GM18520 (cell line): ENCODE data around the gene FAM20C.

ENCODE experiments used
- ATAC-seq: cut with Tn5 transposase; IDR thresholded peaks from one replicate; pipeline ENCODE4 v1.9.1; 2021; ENCODE audit not compliant: unreplicated experiment

Gene FAM20C

DNA sequence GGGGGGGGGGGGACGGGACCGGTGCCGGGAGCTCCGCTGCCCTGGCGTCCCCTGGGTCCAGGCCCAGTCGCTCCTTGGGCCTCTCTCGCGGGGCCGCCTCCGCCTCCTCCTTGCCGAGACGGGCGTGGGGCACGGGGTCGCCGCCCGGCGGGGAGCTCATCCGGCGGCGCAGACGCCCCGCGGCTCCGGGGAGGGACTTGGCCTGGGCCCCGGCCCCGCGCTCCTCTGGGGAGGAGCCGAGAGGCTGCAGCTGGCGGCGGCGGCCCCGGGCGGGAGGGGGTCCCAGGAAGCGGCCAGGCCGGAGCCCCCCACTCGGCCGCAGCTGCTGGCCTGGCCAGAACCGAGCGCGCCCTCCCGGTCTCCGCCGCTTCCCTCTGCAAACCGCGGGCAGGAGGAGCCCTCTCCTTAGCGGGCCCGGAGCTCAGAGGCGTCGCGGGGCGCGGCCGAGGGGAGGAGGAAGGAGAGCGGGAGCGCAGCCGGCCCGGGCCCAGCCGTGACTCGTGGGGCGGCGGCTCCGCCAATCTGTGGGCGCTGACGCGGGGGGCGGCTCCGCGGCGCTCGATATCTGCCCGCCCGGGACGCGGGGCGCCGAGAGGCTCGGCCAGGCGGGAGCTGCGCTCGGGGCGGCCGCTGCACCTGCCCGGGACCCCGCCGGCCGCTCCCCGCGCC is at the start of gene FAM20C:
FAM20C (plus strand) TSS at position 591 of the 669 bp plus-strand sequence. CDS start 629 bp downstream, outside the sequence.
- ATAC-seq = no peak

DNA sequence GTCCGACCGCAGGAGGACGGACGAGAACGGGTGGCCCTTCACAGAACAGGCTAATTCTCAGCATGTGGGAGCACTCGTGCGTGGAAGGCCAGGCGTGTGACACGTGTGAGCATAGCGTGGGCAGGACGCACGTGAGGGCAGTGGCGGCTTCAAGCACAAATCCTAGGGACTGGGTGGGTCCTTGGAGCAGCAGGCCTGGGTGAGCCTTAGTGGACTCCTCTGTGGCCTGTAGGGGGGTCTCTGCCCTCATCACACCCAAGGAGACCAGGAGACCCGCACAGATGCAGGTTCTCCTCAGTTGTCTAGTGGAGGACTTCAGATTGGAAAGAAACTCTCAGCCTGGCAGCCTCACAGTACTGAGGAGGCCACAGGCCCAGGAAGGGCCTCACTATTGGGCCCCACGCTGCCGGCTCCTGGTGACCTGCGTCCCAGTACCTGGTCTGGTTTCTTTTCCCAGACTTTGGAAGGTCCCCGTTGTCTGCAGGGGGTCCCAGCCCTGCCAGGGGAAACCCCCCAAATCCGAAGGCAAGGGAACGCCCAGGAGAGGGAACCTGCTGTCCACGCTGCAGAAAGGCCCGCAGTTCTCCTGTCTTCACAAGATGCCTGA is 49.1 kb upstream of the FAM20C start:
- ATAC-seq = no peak

DNA sequence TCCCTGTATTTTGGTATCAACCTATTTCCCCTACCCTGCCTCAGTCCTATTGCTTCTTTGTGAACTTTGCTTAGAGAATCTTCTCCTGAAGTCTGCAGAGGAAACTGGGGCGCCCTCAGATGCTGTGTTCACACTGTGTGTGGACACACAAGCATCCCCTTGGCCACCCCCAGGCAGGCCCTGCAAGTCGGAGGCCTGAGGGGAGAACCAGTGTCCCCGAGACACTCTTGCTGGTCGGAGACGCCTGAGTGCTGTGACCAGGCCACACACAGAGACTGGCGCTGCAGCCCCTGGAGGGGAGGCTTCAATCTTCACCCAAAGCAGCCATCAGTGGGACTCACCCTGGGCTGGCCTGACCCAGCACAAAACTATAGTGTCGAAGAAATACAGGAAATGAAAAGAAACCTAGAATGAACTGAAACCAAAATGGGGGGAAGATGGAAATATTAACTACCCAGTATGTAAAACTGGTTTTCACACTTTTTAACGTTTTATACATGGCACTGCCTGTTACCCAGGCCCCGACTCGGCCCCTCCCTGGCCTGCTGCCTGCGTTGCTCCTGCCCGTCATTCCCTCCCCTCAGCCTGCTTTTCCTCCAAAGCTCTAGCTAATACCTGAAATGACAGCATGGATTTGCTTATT is 48.4 kb upstream of the FAM20C start:
- no peak for ATAC-seq

DNA sequence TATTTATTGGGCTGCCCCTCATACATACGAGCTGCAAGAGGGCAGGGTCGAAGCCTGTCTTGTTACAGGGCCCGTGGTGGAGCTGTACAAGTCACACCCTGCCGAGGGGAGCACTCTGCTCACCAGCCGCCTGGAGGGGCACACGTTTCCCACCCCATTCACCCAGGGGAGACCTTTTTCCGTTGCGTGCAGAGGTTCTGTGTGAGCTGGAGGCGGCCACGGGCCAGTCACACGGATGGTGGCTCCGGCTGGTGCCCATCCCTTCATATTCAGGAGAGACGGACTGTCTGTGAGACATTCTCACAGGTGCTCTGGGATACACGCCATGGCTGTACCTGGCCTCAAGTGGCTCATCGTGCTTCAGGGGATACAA is 47.9 kb upstream of the FAM20C start:
- no peak for ATAC-seq

DNA sequence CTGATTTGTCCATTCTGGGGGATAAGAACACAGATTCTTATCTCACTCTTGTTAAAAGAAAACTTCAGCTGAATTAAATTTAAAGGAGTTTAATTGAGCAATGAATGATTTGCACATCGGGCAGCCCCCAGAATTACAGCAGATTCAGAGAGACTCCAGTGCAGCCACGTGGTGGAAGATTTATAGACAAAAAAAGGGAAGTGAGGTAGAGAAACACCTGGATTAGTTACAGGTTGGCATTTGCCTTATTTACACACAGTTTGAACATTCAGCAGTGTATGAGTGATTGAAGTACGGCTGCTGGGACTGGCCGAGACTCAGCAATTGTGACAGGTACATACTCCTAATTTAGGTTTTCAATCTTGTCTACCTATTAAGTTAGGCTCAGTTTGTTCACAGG is 46.5 kb upstream of the FAM20C start:
- ATAC-seq = no peak

DNA sequence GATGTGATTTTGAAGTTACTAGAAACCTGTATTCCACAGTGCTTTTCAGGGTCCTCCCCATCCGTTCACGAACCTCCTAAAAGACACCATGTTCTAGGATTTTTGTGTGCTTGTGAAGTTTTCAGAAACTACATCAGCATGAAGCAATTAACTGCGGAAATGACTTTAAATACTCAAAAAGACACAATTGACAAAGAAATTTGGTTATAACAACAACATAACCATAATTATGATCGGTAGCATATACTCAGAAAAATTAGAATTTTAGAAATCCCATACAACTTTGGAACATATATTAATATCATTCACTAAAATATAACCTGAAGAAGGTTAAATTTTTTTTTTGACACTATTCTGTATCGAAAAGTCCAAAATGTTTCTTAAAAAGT is 43.8 kb upstream of the FAM20C start:
- ATAC-seq = no peak

DNA sequence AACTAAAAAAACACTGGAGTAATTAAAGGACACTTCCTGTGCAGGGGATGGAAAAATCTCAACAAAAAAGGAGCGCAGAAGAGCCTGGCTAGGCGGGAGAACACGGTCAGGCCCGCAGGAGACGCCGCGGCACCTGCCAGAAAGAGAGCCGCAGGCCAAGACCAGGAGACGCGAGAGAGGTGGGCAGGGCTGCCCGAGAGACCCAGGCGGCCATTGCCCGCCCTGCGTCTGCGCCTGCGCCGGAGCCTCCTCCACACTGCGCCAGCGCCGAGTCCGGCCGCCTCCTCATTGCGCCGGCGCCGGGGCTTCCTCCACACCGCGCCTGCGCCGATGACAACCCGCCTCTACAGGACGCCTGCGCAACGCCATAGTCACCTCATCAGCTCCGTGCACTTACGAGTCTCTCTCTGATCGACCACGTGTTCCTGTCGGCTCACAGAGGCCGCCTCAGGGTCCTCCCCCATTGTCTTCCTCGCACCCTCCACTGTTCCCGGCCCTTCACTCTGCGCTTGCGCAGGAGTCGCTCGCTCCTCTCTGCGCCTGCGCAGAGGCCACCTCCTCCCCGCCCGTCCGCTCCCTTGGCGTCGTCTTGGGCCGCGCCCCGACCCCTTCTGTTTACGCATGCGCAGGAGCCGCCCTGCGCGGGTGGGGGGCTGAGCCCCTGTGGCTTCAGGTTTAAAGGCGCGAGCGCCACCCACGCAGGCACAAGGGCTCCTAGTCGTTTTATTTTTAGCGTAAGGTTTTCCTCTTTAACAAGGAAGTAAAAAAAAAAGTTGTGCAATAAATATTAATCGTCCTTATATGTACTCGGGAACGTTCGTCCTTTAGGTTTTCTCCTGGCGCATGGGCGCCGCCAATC is 43.2 kb upstream of the FAM20C start:
- peak; percentile 98 for ATAC-seq

DNA sequence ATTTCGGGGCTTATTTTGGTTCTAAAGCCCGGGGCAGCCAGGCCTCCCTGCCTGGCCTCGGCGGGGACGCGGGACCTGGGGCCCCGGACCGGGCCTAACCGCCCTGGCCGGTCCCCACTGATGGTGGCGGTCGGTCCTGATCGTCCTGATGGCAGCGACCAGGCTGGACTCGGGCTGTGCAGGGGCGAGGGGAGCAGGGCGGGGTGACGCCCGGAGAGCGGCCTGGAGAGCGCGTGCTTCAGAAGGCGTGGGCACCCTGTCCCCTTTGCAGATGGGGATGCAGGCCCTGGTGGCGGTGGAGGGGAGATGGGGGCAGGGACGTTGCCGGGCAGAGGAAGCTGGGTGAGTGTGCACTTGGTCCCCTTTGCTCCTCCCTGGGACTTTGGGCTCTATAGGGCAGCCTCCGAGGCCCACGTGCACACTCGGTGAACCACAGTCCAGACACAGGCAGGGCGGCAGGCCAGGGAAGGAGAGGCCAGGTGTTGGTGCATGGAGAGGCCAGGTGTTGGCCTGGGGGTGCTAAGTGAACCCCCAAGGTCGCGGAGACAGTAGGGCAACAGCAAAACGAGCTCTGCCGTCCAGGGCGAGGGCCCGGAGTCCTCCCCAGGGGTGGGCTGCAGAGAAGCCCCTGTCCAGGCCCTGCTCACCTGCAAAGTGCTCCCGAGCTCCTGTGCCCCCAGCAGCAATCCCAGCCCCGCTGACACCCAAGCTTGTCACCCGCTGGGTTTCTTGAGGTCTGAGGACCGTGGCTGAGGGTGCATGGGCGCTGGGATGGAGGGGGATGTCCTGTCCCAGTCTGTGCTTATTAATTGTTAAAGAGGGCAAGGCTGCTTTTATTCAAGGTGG is 42.4 kb upstream of the FAM20C start:
- no peak for ATAC-seq

DNA sequence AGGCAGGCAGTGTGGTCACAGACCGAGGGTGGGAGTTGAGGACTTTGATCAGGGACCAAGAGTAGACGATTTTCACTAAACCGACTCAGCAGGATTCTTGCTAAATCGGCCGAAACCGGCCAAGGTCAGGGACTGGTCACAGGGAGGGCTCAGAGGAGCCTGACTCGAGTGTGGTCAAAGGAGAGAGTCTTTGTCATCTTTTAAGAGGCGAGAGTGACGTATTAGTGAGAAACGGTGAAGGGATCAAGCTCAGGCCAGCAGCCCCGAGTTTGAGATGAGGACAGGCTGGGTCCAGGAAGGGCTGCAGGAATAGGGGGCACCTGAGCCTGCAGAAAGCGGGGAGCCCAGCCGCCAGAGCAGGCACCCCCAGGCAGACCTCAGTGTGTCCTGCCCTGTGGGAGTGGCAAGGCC is 41.6 kb upstream of the FAM20C start:
- no peak for ATAC-seq

DNA sequence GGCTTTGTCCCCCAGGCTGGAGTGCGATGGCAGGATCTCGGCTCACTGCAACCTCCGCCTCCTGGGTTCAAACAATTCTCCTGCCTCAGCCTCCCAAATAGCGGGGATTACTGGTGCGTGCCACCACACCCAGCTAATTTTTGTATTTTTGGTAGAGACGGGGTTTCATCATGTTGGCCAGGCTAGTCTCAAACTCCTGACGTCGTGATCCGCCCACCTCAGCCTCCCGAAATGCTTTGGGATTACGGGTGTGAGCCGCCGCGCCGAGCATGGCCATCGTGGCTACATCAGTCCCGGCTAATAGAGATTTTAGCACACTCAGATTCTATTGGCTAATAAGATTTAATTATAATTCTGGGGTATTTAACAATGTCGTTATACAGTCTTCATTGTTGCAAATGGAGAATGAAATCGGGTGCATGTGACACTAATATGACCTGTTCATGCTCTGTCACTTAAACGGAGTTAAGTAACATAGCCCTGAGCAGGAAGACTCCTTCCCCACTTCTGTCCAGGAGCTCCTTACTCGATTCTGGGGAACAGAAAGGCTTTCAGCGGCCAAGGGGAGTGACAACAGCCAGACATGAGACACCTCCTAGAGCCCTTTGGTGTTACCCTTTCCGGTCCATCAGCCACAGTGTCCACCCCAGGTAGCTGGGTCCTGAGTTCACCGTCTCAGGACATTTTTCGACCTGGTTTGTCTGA is 40.9 kb upstream of the FAM20C start:
- no peak for ATAC-seq

DNA sequence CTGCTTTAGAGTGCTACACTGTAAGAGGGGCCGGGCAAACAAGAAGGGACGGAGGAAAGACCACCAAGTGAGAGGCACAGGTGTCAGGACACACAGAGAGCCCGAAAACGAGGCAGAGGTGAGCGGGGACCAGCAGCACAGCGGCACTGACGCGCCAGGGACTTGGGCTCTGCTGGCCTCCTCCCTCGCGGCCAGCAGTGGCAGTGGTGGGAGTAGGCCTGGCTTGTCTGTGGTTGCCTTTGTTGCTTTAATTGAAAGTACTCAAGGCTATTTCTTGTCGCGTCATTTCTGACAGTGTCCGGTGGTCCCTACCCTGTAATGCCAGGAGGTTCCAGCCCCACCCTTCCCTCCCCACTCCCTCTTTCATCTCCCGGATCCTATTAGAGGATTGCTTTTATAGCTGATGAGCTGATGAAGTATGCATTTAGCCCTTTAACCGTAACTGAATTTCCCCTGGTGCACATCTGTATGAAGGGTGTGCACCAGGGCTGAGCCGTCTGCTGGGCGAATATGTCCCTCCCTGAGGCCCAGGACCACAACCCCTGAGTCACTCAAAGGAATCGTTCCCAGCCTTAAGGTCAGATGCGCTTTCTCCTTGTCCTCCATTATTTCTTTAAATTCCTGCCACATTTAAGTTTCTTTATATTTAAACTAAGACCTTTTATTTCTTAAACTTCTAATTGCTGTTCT is 39.5 kb upstream of the FAM20C start:
- ATAC-seq = no peak

DNA sequence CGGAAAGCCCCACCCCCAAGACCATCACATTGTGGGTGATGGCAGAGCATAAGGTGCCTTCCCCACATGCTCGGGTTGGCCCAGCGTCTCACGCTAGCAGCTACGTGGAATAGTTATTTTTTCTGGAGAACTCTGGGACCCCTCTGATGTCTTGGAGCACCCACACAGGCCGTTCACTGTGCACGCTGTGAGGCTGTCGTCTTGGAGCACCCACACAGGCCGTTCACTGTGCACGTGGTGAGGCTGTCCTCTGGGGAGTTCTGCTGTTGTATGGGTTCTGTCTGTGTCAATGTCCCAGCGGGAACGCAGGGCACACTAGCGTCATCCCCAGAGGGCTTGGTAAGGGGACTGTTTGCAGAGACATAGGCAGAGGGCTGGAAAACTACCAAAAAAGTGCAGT is 38.8 kb upstream of the FAM20C start:
- ATAC-seq = no peak

DNA sequence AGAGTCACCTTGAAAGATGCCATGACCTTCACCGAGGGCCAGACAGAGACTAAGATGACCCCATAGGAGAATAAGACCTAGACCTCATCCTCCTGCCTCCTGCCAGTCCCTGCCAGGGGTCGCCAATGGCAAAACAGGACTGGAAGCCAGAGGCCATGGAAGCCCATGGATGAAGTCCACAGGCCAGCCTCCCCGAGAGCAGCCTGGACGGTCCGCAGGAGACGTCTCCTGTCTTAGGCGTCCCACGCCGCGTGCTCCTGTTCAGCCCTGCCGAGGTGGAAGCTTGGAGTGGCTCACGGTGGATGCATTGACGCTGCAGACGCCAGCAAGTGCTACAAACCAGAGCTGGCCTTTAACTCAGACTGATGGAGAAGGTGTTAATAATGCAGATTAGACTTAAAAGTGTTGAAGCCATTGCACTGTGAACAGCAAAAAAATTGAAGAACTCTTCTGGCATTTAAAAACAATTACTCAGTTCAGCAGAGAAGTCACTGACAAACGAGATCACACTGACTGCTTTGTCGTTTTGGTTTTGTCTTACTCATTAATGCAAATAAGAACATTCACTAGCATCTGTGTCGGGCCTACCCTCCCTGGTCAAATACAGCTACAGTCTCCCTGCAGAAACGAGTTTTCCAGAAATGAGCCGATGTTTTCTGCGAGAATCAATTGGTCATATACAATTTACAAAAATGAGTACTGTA is 38.1 kb upstream of the FAM20C start:
- ATAC-seq = no peak

DNA sequence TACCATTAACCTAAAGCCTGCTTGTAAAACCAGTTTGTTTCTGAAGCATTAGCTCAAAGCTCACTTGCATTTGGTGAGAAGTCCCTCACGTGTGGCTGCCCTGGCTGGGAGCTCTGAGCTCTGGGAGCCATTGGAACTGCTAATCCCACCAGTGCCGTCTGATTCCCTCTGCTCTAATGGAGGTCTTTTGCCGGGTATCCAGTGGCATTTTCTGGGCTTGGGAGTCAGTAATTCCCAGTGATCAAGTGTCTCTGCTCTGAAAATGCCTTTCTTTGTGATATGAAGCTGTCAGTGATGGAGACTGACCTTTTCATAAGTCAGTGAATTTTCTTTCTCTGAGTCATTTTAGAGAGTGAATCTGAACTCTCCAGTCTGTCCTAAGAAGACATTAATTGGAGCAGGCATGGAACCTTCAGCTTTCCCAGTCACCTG is 36.9 kb upstream of the FAM20C start:
- ATAC-seq = no peak

DNA sequence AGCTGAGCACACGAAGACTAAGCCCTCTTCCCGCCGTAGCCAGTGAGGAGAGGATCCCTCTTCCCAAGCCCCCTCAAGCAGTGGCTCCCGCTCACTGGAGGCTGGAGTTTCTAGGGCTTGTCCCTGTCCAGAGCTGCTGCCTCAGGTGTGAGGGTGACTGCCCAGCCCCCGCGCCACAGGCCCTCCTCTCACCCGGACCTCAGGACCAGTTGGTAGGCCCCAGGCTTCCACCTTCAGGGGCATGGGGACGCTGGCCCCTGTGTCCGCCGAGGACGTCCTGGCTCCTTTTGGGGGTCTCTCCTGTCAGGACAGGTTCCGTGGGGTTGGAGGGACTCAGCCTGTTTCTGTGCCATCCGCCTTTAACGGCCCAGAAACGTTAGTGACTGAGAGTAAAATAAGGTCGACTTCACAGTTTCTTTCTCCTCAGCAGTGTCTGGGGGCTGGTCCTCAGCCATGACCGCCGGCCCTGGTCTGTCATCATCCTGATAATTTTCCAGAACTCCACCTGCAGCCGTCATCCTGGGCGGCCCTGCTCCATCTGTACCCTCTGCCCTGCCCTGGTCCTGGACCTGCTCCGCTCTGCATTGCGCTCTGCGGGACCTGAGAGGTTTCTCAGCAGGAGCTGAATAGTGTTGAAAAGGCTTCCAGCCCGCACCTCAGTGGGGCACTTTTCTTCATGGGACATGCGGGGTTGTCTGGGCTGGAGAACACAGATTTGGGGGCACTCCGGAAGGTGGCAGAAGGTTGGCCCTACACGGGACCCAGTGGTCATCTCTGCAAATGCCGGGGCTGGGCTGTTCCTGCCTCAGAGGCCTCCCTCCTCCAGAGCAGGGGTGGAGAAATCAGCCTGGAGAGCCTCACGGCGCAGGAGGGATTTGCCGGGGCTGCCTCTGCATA is 36.0 kb upstream of the FAM20C start:
- ATAC-seq = no peak

DNA sequence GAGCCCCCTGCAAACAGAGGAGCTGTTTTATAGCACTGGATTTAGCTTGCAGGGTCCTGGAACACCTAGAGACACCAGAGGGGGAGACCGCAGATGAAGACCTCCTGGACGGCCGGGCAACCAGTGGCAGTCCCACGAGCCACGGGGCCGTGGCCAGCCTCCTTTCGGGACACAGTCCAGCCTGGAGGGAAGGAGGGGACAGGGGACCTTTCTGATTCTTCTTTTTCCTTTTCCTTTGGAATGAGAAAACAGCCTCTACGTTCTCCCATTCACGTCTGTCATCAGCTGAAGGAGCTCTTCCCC is 35.4 kb upstream of the FAM20C start:
- no peak for ATAC-seq

DNA sequence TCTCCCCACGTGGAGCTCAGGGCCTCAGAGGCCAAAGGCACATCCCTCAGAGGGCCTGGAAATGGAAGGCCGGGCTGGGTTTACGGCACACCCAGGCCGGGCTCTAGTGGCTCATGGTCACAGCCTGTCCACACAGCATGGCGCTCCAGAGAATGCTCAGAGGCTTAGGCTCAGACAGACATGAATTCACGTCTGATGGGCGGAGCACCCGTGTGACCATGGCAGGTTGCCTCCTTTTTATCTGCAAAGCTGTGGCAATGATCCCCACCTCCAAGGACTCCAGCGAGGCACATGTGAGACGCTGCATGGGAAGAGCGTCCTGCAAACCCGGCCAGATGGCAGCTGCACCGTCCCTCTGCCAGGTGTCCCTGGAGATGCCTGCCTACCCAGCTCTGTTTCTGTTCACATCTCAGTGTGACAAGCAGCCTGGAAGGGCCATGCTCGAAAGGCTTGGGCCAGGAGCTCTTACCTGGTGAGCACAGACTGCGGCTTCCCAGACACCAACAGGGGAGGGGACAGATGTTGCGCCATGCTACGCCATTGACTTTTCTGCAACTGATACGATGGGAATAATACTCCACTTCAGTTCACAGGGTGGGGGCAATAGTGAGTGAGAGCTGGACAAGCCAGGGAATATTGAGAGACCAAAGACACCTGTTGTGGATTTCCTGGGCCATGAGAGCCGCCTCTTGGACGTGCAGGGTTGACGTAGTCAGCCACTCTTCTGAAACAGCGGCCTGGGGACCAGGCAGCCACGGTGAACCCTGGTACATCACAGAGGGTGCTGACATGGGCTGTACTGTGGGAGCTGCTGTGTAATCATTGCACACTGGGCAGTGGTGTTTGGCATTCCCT is 34.4 kb upstream of the FAM20C start:
- ATAC-seq = no peak
